ENCODE data around the gene P2RX4. TPM values are rescaled to one million over a fixed set of nuclear protein-coding genes. Genes with fewer than 3 reads are reported as not detected.
"Not testable (repeated sequence)": the region's sequence is repeated elsewhere in the genome, so short reads cannot be mapped to it uniquely, and the experiment has no call there.

The P2RX4 gene, protein sequence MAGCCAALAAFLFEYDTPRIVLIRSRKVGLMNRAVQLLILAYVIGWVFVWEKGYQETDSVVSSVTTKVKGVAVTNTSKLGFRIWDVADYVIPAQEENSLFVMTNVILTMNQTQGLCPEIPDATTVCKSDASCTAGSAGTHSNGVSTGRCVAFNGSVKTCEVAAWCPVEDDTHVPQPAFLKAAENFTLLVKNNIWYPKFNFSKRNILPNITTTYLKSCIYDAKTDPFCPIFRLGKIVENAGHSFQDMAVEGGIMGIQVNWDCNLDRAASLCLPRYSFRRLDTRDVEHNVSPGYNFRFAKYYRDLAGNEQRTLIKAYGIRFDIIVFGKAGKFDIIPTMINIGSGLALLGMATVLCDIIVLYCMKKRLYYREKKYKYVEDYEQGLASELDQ
- total RNA-seq (ENCODE audit: low replicate concordance) = 2.7 and 9.1 TPM in 2 replicates

DNA sequence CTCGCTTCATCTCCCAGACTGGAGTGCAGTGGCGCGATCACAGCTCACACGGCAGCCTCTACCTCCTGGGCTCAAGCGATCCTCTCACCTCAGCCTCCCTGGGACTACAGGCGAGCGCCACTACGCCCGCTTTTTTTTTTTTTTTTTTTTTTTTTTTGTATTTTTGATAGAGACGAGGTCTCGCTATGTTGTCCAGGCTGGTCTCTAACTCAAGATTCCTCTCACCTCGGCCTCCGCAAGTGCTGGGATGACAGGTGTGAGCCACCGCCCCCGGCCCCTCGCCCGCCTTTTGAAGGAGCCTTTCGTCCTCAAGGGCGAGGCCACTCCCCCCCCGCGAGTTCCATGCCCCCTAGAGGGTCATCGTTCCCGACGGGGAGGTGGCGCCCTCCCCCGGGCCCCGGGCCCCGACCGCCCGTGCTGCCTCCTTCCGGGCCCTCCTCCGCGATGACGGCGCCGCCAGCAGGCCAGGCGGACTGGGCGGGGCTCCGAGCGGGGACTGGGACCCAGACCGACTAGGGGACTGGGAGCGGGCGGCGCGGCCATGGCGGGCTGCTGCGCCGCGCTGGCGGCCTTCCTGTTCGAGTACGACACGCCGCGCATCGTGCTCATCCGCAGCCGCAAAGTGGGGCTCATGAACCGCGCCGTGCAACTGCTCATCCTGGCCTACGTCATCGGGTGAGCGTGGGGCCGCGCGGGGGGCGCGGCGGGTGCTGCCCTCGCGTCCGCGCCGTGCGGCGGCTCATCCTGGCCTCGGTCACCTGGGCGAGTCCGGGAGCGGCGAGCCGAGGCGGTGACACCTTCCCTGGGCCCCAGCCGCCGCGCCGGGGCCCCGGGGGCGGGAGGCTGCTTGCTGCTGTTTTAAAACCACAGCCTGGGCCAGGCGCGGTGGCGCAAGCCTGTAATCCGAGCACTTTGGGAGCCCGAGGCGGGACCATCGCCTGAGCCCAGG is at the start of gene P2RX4:
TSS of gene P2RX4 (plus strand) at position 506 of the 949 bp plus-strand sequence. CDS start at position 542, 36 bp downstream.
- TF ChIP-seq, protein P1, sequence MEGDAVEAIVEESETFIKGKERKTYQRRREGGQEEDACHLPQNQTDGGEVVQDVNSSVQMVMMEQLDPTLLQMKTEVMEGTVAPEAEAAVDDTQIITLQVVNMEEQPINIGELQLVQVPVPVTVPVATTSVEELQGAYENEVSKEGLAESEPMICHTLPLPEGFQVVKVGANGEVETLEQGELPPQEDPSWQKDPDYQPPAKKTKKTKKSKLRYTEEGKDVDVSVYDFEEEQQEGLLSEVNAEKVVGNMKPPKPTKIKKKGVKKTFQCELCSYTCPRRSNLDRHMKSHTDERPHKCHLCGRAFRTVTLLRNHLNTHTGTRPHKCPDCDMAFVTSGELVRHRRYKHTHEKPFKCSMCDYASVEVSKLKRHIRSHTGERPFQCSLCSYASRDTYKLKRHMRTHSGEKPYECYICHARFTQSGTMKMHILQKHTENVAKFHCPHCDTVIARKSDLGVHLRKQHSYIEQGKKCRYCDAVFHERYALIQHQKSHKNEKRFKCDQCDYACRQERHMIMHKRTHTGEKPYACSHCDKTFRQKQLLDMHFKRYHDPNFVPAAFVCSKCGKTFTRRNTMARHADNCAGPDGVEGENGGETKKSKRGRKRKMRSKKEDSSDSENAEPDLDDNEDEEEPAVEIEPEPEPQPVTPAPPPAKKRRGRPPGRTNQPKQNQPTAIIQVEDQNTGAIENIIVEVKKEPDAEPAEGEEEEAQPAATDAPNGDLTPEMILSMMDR (IDR thresholded peaks at IDR 0.05; ENCODE audit: insufficient read depth, low read length) = no peak
- peak; percentile 59 for DNase-seq (ENCODE audit: low read depth)
- H3K4me3 ChIP-seq (ENCODE audit: low read depth, low read length) = peak within 1 kb of the TSS; percentile 72

DNA sequence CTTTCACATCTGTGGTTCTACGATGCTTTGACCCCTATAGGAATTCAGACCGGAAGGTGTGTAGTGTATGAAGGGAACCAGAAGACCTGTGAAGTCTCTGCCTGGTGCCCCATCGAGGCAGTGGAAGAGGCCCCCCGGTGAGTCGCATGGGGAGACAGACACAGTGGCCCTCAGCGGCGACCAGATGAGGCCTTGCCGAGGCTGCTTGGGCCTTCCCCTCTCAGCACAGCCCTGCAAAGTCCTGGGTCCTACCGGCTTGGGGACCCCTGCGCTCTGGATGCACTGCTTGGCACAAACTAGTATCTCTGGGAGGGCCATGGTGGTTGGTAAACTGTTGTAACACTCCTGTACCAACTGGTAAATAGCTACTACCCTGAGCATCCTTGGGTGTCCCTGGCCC is 47.5 kb upstream of the P2RX4 start:
- DNase-seq (ENCODE audit: low read depth) = no peak
- TF ChIP-seq, protein P1 (IDR thresholded peaks at IDR 0.05; ENCODE audit: insufficient read depth, low read length) = no peak

DNA sequence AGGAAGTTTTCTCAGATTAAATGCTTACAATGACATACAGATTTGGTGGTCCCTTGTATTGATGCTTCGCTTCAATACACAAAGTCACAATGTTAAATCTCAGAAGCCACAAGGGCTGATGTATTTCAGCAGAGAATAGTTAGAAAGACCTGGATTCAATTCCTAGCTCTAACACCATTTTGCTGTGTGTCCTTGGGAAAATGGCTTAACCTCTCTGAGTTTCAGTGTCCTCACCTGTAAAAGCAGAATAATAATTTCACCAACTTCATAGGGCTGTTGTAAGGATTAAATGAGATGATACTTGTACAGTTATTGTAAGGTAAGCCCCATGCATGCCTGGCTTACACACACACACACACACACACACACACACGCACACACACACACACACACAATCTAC is 46.9 kb upstream of the P2RX4 start:
- no peak for DNase-seq (ENCODE audit: low read depth)
- TF ChIP-seq, protein P1 (IDR thresholded peaks at IDR 0.05; ENCODE audit: insufficient read depth, low read length) = no peak
- H3K4me3 ChIP-seq (ENCODE audit: low read depth, low read length) = no peak overlapping the region

More for the DNA sequence above, 47.5 kb upstream of the P2RX4 start:
- no peak overlapping the region for H3K4me3 ChIP-seq (ENCODE audit: low read depth, low read length)

DNA sequence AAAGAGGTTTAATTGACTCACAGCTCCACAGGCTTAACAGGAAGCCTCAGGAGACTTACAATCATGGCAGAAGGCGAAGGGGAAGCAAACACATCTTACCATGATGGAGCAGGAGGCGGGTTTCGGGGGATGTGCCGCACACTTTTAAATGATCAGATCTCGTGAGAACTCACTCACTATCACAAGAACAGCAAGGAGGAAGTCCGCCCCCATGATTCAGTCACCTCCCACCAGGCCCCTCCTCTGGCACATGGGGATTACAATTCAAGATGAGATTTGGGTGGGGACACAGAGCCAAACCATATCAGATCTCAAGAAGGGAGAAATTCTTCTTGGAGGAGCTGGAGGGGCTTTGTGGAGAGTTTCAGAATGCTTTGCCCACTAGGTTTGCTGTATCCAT is 45.1 kb upstream of the P2RX4 start:
- not testable (repeated sequence) for H3K4me3 ChIP-seq (ENCODE audit: low read depth, low read length); DNase-seq (ENCODE audit: low read depth)

GRCh38 chr12:121165316-121165715 is 44.6 kb upstream of the P2RX4 start:
- TF ChIP-seq, protein P1 (IDR thresholded peaks at IDR 0.05; ENCODE audit: insufficient read depth, low read length) = no peak
- DNase-seq (ENCODE audit: low read depth) = peak; percentile 73
- H3K4me3 ChIP-seq (ENCODE audit: low read depth, low read length) = no peak overlapping the region

GRCh38 chr12:121166356-121166755 is 43.6 kb upstream of the P2RX4 start:
- DNase-seq (ENCODE audit: low read depth) = no peak
- TF ChIP-seq, protein P1 (IDR thresholded peaks at IDR 0.05; ENCODE audit: insufficient read depth, low read length) = no peak
- no peak overlapping the region for H3K4me3 ChIP-seq (ENCODE audit: low read depth, low read length)
